GM21737 (cell line): Measurements from ENCODE around the gene GPRC5D.

Experiments
- ATAC-seq: cut with Tn5 transposase; IDR thresholded peaks from one replicate; pipeline ENCODE4 v1.9.1; 2021; ENCODE audit warnings: mild to moderate bottlenecking, moderate library complexity; ENCODE audit not compliant: unreplicated experiment

The GPRC5D gene

GRCh38 chr12:12909228-12909994 is 42.6 kb downstream of the GPRC5D start:
- no peak for ATAC-seq

- ATAC-seq: no peak
These were observed 43.3 kb downstream of the GPRC5D start for GRCh38 chr12:12908711-12909110.

- ATAC-seq: no peak
These were observed 43.7 kb downstream of the GPRC5D start for GRCh38 chr12:12908252-12908651.

- no peak for ATAC-seq
These were observed 44.4 kb downstream of the GPRC5D start for GRCh38 chr12:12907552-12907951.

GRCh38 chr12:12903642-12904609 is 48.0 kb downstream of the GPRC5D start:
- no peak for ATAC-seq

- no peak for ATAC-seq
These were observed 49.9 kb downstream of the GPRC5D start for GRCh38 chr12:12902036-12902435.

- ATAC-seq: no peak
These were observed 50.7 kb downstream of the GPRC5D start for GRCh38 chr12:12901158-12901791.

- no peak for ATAC-seq
These were observed 51.2 kb downstream of the GPRC5D start for GRCh38 chr12:12900786-12901157.

- no peak for ATAC-seq
These were observed 52.2 kb downstream of the GPRC5D start for GRCh38 chr12:12899530-12900380.

GRCh38 chr12:12898911-12899511 is 53.0 kb downstream of the GPRC5D start:
- ATAC-seq: no peak

- no peak for ATAC-seq
These were observed 53.7 kb downstream of the GPRC5D start for GRCh38 chr12:12898136-12898717.

- ATAC-seq: no peak
These were observed 54.7 kb downstream of the GPRC5D start for GRCh38 chr12:12897302-12897701.

- ATAC-seq: no peak
These were observed 55.7 kb downstream of the GPRC5D start for GRCh38 chr12:12896260-12896659.

- ATAC-seq: no peak
These were observed 58.5 kb downstream of the GPRC5D start for GRCh38 chr12:12893438-12893837.

GRCh38 chr12:12892681-12893141 is 59.3 kb downstream of the GPRC5D start:
- no peak for ATAC-seq

GRCh38 chr12:12891881-12892355 is 60.1 kb downstream of the GPRC5D start:
- ATAC-seq: no peak

- ATAC-seq: no peak
These were observed 60.7 kb downstream of the GPRC5D start, which contains the start of gene GPRC5A for GRCh38 chr12:12891080-12891880. TSS of gene GPRC5A (plus strand) at chr12:12891562. CDS start at chr12:12908250, 16,688 bp downstream.
